Trophoblast cell (in vitro differentiated cells and primary cell): ENCODE results near the gene SLCO2A1.
A peak's percentile ranks its signal among the peaks of the same experiment; 100 is the strongest.

Experiments used
- DNase-seq, 2 donors: peaks; one replicate each; pipeline ENCODE4 v3.0.0-alpha.2; 2016
- H2AFZ ChIP-seq: 2 replicates; pipeline ENCODE4 v1.6.1; 2013; ENCODE audit warnings: low read length, moderate library complexity, mild to moderate bottlenecking; ENCODE audit not compliant: insufficient read depth, poor library complexity
- H2AK5ac ChIP-seq: 2 replicates; pipeline ENCODE4 v1.6.1; 2013; ENCODE audit warnings: mild to moderate bottlenecking, low read length
- H2BK120ac ChIP-seq: 2 replicates; pipeline ENCODE4 v1.6.1; 2013; ENCODE audit warnings: low read length, mild to moderate bottlenecking, moderate library complexity; ENCODE audit not compliant: insufficient read depth, poor library complexity
- H2BK12ac ChIP-seq: 2 replicates; pipeline ENCODE4 v1.6.1; 2013; ENCODE audit warnings: mild to moderate bottlenecking, low read length, moderate library complexity
- H2BK5ac ChIP-seq: 2 replicates; pipeline ENCODE4 v1.6.1; 2013; ENCODE audit warnings: low read length, low read depth, moderate library complexity, mild to moderate bottlenecking; ENCODE audit not compliant: poor library complexity
- H3K14ac ChIP-seq: 2 replicates; pipeline ENCODE4 v1.6.1; 2013; ENCODE audit warnings: mild to moderate bottlenecking, low read length
- H3K18ac ChIP-seq: 2 replicates; pipeline ENCODE4 v1.6.1; 2013; ENCODE audit warnings: mild to moderate bottlenecking, low read length
- H3K23ac ChIP-seq: 2 replicates; pipeline ENCODE4 v1.6.1; 2013; ENCODE audit warnings: low read length
- H3K27ac ChIP-seq: 2 replicates; pipeline ENCODE4 v1.5.1; 2013; ENCODE audit warnings: low read depth, mild to moderate bottlenecking, inconsistent platforms, low read length, moderate library complexity
- H3K27me3 ChIP-seq: 2 replicates; pipeline ENCODE4 v1.6.1; 2013; ENCODE audit warnings: inconsistent platforms, mild to moderate bottlenecking, low read length, moderate library complexity; ENCODE audit not compliant: insufficient read depth
- H3K36me3 ChIP-seq, 2 experiments: 1 replicate in 1 of 2; 2 replicates in 1 of 2; pipeline ENCODE4 v1.6.1; 2013; ENCODE audit warnings: low read length in 2 of 2, mild to moderate bottlenecking in 2 of 2, moderate library complexity in 1 of 2; ENCODE audit not compliant: insufficient read depth in 2 of 2, control insufficient read depth in 1 of 2
- H3K4ac ChIP-seq: 2 replicates; pipeline ENCODE4 v1.6.1; 2013; ENCODE audit warnings: low read depth, mild to moderate bottlenecking, low read length, moderate library complexity
- H3K4me1 ChIP-seq, 2 experiments: 1 replicate in 1 of 2; 2 replicates in 1 of 2; pipeline ENCODE4 v1.6.1; 2013; ENCODE audit warnings: low read length in 2 of 2, mild to moderate bottlenecking in 2 of 2, moderate library complexity in 1 of 2; ENCODE audit not compliant: insufficient read depth in 2 of 2, control insufficient read depth in 1 of 2
- H3K4me2 ChIP-seq: 2 replicates; pipeline ENCODE4 v1.6.1; 2013; ENCODE audit warnings: inconsistent platforms, mild to moderate bottlenecking, low read length, moderate library complexity
- H3K4me3 ChIP-seq: 2 replicates; pipeline ENCODE4 v1.5.1; 2013; ENCODE audit warnings: mild to moderate bottlenecking, low read depth, low read length, inconsistent platforms
- H3K79me1 ChIP-seq: one replicate; pipeline ENCODE4 v1.6.1; 2013; ENCODE audit warnings: low read length
- H3K79me2 ChIP-seq: 2 replicates; pipeline ENCODE4 v1.6.1; 2013; ENCODE audit warnings: low read length, mild to moderate bottlenecking; ENCODE audit not compliant: control insufficient read depth, insufficient read depth, poor library complexity
- H3K9ac ChIP-seq: 2 replicates; pipeline ENCODE4 v1.6.1; 2013; ENCODE audit warnings: mild to moderate bottlenecking, low read length
- H3K9me3 ChIP-seq: 2 replicates; pipeline ENCODE4 v1.6.1; 2013; ENCODE audit warnings: low read depth, mild to moderate bottlenecking, control low read depth, inconsistent platforms, low read length; ENCODE audit not compliant: insufficient read depth
- H4K12ac ChIP-seq: 2 replicates; pipeline ENCODE4 v1.6.1; 2013; ENCODE audit warnings: low read depth, mild to moderate bottlenecking, low read length, moderate library complexity
- H4K8ac ChIP-seq: 2 replicates; pipeline ENCODE4 v1.6.1; 2013; ENCODE audit warnings: low read depth, mild to moderate bottlenecking, low read length, moderate library complexity
- H4K91ac ChIP-seq: one replicate; pipeline ENCODE4 v1.6.1; 2013; ENCODE audit warnings: low read depth, mild to moderate bottlenecking, low read length, moderate library complexity
- WGBS: extraction: QIAGEN DNeasy Blood & Tissue Kit; methylation state at CpG from one replicate; pipeline ENCODE4 v1.1.7; 2013; ENCODE audit warnings: missing lambda C conversion rate; ENCODE audit not compliant: insufficient read length, insufficient coverage; ENCODE audit errors: extremely low coverage; 5-methylcytosine and 5-hydroxymethylcytosine counted together

Gene SLCO2A1

DNA sequence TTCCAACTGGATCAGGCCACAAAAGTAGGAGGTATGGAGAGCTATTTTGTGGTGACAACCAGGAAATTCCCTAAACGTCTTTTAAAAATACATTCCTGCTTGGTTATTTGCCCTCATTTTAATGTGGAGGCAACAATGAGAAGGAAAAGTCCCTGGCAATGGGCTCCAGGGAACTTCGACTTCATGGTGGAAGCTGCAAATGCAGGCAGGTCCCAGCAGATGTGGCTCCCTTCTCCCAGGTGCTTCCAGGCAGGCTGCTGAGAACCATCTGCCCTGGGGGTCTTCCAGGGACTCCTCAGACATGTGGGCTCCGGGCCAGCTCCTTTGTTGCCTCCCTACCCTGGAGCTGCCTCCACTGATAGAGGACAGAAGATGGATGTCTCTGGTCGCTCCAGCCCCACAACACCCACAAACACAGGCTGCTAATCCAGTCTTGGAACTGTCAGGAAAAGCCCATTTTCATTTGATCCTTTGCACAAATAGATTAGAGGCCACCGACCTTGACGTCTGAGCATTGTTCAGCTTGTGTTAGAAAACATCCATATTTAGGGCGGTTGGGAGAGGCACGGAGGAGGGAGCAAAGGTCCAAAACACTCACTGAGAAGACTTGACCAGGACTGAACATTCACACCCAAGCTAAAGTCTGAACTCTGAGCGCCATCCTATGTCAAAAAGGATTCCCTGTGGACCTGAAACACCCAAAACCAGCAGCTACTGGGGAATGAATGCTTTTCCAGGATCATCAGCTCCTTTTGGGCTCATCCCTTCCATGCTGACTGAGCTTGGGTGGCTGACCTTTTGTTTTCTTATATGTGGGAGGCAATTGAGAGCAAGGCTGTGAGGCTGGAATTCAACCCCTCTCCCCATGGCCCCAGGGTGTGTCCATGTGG is 30.2 kb upstream of the SLCO2A1 start:
- no peaks in the 10 kb centered on the region for H3K79me2 ChIP-seq

GRCh38 chr3:134059035-134059601 is 29.4 kb upstream of the SLCO2A1 start:
- WGBS = no CpG with 5 or more reads among the region's 3 CpGs
- H3K9me3 ChIP-seq = no peaks in the 10 kb centered on the region

More for the DNA sequence above, 30.2 kb upstream of the SLCO2A1 start:
- H4K8ac ChIP-seq = peak overlapping the region; percentile 23
- peak overlapping the region; percentile 54 for H2AK5ac ChIP-seq
- H3K9ac ChIP-seq = no peak overlapping the region
- no peaks in the 10 kb centered on the region for H3K36me3 ChIP-seq
- H3K14ac ChIP-seq = peak overlapping the region; percentile 33
- no peak overlapping the region for H2AFZ ChIP-seq
- peaks cover 31 to 44% of the 10 kb centered on the region in 2 experiments for H3K4me1 ChIP-seq
- H4K91ac ChIP-seq = peak overlapping the region; percentile 67
- no peaks in the 10 kb centered on the region for H3K27me3 ChIP-seq
- H2BK120ac ChIP-seq = peak overlapping the region; percentile 48
- peaks cover 24% of the 10 kb centered on the region for H3K79me1 ChIP-seq
- DNase-seq = peak in 1 of 2 donors; percentile 33
- no peak overlapping the region for H4K12ac ChIP-seq
- H3K27ac ChIP-seq = no peak overlapping the region
- no peaks in the 10 kb centered on the region for H3K9me3 ChIP-seq
- peak overlapping the region; percentile 6 for H3K18ac ChIP-seq
- peak overlapping the region; percentile 74 for H2BK12ac ChIP-seq
- no CpG with 5 or more reads among the region's 9 CpGs for WGBS
- no peak overlapping the region for H3K4me2 ChIP-seq
- peak overlapping the region; percentile 23 for H3K4ac ChIP-seq
- H3K4me3 ChIP-seq = no peak overlapping the region
- H2BK5ac ChIP-seq = peak overlapping the region; percentile 62
- H3K23ac ChIP-seq = no peak overlapping the region

DNA sequence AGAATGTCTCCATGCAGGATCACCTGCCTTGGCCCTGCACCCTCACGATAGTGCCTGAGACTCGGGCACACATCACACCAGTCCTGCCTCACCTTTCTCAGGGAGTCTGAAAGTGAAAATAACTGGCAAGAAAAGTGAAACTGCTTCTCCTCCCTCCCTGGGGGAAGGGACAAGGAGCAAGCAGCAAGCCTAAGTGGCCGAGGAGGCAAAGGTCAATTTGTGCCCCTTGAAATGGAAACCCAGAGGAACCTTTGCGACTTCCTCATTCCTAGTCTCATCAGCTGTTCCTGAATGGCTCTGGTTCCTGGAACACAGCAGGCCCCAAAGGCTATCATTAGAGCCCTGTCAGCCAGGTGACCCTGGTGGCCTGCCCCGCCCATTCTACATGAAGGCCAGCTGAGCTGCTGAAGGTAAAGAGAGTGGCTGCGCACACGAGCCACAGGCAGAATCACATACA is 28.0 kb upstream of the SLCO2A1 start:
- Histone ChIP-seq H4K8ac (peak overlapping the region; percentile 22), H2AK5ac (peak overlapping the region; percentile 40), H3K9ac (no peak overlapping the region), H2BK12ac (peak overlapping the region; percentile 73), H4K91ac (peak overlapping the region; percentile 80), H3K4me2 (no peak overlapping the region), H2AFZ (peak overlapping the region; percentile 7), H3K79me2 (no peaks in the 10 kb centered on the region), H3K9me3 (no peaks in the 10 kb centered on the region), H3K36me3 (no peaks in the 10 kb centered on the region), H3K27ac (peak overlapping the region; percentile 24), H3K4me1 (peaks cover 31 to 44% of the 10 kb centered on the region in 2 experiments), H3K23ac (no peak overlapping the region), H4K12ac (no peak overlapping the region), H3K4ac (no peak overlapping the region), H3K27me3 (no peaks in the 10 kb centered on the region), H2BK120ac (peak overlapping the region; percentile 35), H3K79me1 (peaks cover 24% of the 10 kb centered on the region), H3K4me3 (no peak overlapping the region), H3K14ac (peak overlapping the region; percentile 49), H2BK5ac (peak overlapping the region; percentile 47), H3K18ac (peak overlapping the region; percentile 58)
- WGBS = no CpG with 5 or more reads among the region's 7 CpGs
- DNase-seq = peak; percentile 34 to 56

More at GRCh38 chr3:134059035-134059601, 29.4 kb upstream of the SLCO2A1 start:
- Histone ChIP-seq H2BK12ac (peak overlapping the region; percentile 55), H3K4ac (no peak overlapping the region), H3K79me2 (no peaks in the 10 kb centered on the region), H2AFZ (no peak overlapping the region), H3K23ac (no peak overlapping the region), H3K36me3 (no peaks in the 10 kb centered on the region), H3K27me3 (no peaks in the 10 kb centered on the region), H3K9ac (no peak overlapping the region), H4K91ac (peak overlapping the region; percentile 21), H3K18ac (no peak overlapping the region), H2AK5ac (peak overlapping the region; percentile 27), H2BK5ac (no peak overlapping the region), H2BK120ac (peak overlapping the region; percentile 12), H3K79me1 (peaks cover 24% of the 10 kb centered on the region), H3K4me2 (no peak overlapping the region), H3K4me3 (no peak overlapping the region), H4K8ac (no peak overlapping the region), H3K27ac (no peak overlapping the region), H3K14ac (no peak overlapping the region), H4K12ac (no peak overlapping the region), H3K4me1 (peaks cover 31 to 44% of the 10 kb centered on the region in 2 experiments)
- no peak for DNase-seq

GRCh38 chr3:134057006-134057653 is 27.4 kb upstream of the SLCO2A1 start:
- H4K91ac ChIP-seq = peak overlapping the region; percentile 80
- WGBS = no CpG with 5 or more reads among the region's 2 CpGs

More at GRCh38 chr3:134057006-134057653, 27.4 kb upstream of the SLCO2A1 start:
- Histone ChIP-seq H2BK5ac (peak overlapping the region; percentile 54), H3K4ac (peak overlapping the region; percentile 17), H3K4me1 (peaks cover 31 to 49% of the 10 kb centered on the region in 2 experiments), H3K79me1 (peaks cover 24% of the 10 kb centered on the region), H2AFZ (peak overlapping the region; percentile 7), H3K79me2 (no peaks in the 10 kb centered on the region), H2AK5ac (peak overlapping the region; percentile 64), H4K12ac (peak overlapping the region; percentile 33), H3K18ac (peak overlapping the region; percentile 66), H4K8ac (peak overlapping the region; percentile 38), H2BK120ac (peak overlapping the region; percentile 55), H2BK12ac (peak overlapping the region; percentile 82), H3K4me3 (no peak overlapping the region), H3K4me2 (no peak overlapping the region), H3K23ac (no peak overlapping the region), H3K27ac (peak overlapping the region; percentile 24), H3K14ac (peak overlapping the region; percentile 63), H3K9me3 (no peaks in the 10 kb centered on the region), H3K36me3 (no peaks in the 10 kb centered on the region), H3K9ac (no peak overlapping the region), H3K27me3 (no peaks in the 10 kb centered on the region)
- DNase-seq = peak in 1 of 2 donors; percentile 31
